Esophagus squamous epithelium (tissue), 4 donors: Measurements from ENCODE around the gene EEPD1.

ENCODE experiments used
- POLR2A ChIP-seq, 4 donors: fragments of 450-650 bp; IDR thresholded peaks; one replicate each; pipeline ENCODE4 v1.6.1; 2017; ENCODE audit warnings: antibody characterized with exemption in 4 of 4, mild to moderate bottlenecking in 4 of 4, moderate library complexity in 3 of 4
- TF ChIP-seq, protein P1 (sequence below), 6 experiments: fragments of 450-650 bp in 4 of 6; fragments of 200-600 bp in 2 of 6; sonication (generic) in 2 of 6; IDR thresholded peaks; one replicate each; pipeline ENCODE4 v1.5.1; 2016 to 2019; ENCODE audit warnings: antibody characterized with exemption in 6 of 6, mild to moderate bottlenecking in 4 of 6, moderate library complexity in 4 of 6

DNA sequence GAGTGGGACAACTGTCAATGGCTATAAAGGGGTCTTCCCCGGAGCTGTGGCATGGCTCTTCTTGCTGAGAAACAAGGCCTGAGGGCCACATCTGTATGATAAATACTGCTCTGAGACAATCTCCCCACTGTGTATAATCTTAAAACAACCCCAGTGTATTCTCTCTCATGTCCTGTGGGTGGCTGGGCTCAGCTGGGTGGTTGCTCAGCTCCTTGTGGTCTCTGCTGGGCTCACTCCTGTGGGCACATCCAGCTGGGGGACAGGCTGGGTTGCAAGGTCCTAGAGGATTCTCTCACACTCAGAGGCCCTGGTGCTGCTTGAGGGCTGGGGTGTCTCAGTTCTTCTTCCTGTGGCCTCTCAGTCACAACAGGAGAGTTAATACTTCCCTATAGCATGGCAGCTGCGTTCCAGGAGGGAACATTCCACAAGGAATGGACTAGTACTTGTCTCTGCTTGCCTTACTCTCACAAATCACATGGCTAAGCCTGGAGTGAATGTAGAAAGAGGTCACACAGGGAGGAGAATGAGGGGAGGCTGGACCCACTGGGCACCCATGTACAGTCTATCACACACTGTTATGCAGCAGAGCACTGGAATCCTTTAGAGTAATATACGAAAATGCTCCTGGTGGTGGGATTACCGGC, 4.5 kb upstream of the EEPD1 start:
- TF ChIP-seq, protein P1, sequence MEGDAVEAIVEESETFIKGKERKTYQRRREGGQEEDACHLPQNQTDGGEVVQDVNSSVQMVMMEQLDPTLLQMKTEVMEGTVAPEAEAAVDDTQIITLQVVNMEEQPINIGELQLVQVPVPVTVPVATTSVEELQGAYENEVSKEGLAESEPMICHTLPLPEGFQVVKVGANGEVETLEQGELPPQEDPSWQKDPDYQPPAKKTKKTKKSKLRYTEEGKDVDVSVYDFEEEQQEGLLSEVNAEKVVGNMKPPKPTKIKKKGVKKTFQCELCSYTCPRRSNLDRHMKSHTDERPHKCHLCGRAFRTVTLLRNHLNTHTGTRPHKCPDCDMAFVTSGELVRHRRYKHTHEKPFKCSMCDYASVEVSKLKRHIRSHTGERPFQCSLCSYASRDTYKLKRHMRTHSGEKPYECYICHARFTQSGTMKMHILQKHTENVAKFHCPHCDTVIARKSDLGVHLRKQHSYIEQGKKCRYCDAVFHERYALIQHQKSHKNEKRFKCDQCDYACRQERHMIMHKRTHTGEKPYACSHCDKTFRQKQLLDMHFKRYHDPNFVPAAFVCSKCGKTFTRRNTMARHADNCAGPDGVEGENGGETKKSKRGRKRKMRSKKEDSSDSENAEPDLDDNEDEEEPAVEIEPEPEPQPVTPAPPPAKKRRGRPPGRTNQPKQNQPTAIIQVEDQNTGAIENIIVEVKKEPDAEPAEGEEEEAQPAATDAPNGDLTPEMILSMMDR (IDR thresholded peaks at IDR 0.05): no peak
- TF ChIP-seq POLR2A (IDR thresholded peaks at IDR 0.05): no peak
